Activated CD4-positive, alpha-beta T cell treated with anti-CD3 and anti-CD28 coated beads for 36 hours (primary cell): ENCODE data around the gene TGFBI. TPM values are rescaled to one million over a fixed set of nuclear protein-coding genes. Genes with fewer than 3 reads are reported as not detected.

Experiments
- ATAC-seq: fragments of 200-7000 bp; cut with Tn5 transposase; one replicate; pipeline ENCODE4 v1.10.0; 2021; ENCODE audit warnings: mild to moderate bottlenecking, moderate library complexity
- CTCF ChIA-PET: fragments of 350-600 bp; sonication (Branson Sonifier 250); formaldehyde crosslinking; loops from one replicate; lab custom pipeline; 2021; ENCODE audit warnings: antibody characterized with exemption; lab: Charles Lee
- POLR2A ChIA-PET: fragments of 350-600 bp; sonication (Branson Sonifier 250); formaldehyde crosslinking; loops from one replicate; lab custom pipeline; 2021; ENCODE audit warnings: antibody characterized with exemption, inconsistent platforms; lab: Charles Lee
- DNase-seq: peaks from one replicate; pipeline ENCODE4 v3.0.0-alpha.2; 2020
- H3K27ac Mint-ChIP-seq: one replicate; pipeline ENCODE4 v1.8.0; 2021; ENCODE audit warnings: mixed read lengths
- H3K27me3 Mint-ChIP-seq: one replicate; pipeline ENCODE4 v1.8.0; 2021; ENCODE audit warnings: mixed read lengths
- H3K36me3 Mint-ChIP-seq: one replicate; pipeline ENCODE4 v1.8.0; 2021; ENCODE audit warnings: low read depth, mixed read lengths
- H3K4me1 Mint-ChIP-seq: one replicate; pipeline ENCODE4 v1.8.0; 2021; ENCODE audit warnings: mixed read lengths
- H3K4me3 Mint-ChIP-seq: one replicate; pipeline ENCODE4 v1.8.0; 2021; ENCODE audit warnings: mild to moderate bottlenecking, moderate library complexity, mixed read lengths
- H3K9me3 Mint-ChIP-seq: one replicate; pipeline ENCODE4 v1.8.0; 2021; ENCODE audit warnings: low read depth, mixed read lengths
- intact Hi-C, 2 experiments: fragments of 100-400 bp; cut with DNase I in 1 of 2; cut with micrococcal nuclease in 1 of 2; formaldehyde crosslinking; loops; one replicate each; pipeline versions ENCODE4 v1.14.2 to v1.15.1; 2022 to 2024; cut with DNase I, micrococcal nuclease
- total RNA-seq, 2 experiments: library from RNA; stranded (reverse); gene quantifications; one replicate each; pipeline ENCODE4 v1.2.3, GENCODE V29; 2021

The TGFBI gene
- total RNA-seq, 2 experiments from 2014 or later: not detected

DNA sequence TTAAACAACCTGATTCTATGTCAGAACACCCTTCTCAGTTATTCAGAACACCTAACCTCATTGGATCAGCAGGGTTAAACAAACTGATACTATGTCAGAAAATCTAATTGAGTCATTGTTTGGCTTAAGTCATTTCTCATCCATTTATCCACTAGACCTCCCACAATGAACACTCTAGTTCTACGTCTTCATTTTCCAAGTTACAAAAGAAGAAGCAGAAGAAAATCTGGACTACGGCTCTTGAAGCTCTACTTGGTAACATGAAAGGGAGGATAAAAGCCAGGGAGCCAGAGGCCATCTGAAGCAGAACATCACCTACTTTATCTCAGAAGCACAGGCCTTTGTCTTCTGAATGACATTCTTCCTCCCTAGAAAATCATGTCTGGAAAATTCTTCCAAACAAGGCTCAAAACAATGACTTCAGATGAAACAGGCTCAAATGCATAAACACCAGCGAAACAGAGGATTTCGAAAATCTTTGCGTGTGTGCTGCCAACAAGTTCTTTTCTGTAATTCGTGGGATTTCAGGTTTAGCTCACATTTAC is 35.4 kb upstream of the TGFBI start:
- no peak overlapping the region for H3K4me3 Mint-ChIP-seq
- POLR2A ChIA-PET: interaction anchor here (0.9 kb wide), 1 partner anchor 18 kb away, joined by 3 read pairs; no protein-coding TSS in a partner anchor
- ATAC-seq (peak; percentile 23), DNase-seq (no peak)
- H3K4me1 Mint-ChIP-seq: no peaks in the 10 kb centered on the region
- H3K27me3 Mint-ChIP-seq: peaks cover 36% of the 10 kb centered on the region
- CTCF ChIA-PET: no interaction called here
- H3K27ac Mint-ChIP-seq: no peak overlapping the region
- H3K9me3 Mint-ChIP-seq: no peaks in the 10 kb centered on the region
- intact Hi-C loops: no loop called here
- no peaks in the 10 kb centered on the region for H3K36me3 Mint-ChIP-seq

DNA sequence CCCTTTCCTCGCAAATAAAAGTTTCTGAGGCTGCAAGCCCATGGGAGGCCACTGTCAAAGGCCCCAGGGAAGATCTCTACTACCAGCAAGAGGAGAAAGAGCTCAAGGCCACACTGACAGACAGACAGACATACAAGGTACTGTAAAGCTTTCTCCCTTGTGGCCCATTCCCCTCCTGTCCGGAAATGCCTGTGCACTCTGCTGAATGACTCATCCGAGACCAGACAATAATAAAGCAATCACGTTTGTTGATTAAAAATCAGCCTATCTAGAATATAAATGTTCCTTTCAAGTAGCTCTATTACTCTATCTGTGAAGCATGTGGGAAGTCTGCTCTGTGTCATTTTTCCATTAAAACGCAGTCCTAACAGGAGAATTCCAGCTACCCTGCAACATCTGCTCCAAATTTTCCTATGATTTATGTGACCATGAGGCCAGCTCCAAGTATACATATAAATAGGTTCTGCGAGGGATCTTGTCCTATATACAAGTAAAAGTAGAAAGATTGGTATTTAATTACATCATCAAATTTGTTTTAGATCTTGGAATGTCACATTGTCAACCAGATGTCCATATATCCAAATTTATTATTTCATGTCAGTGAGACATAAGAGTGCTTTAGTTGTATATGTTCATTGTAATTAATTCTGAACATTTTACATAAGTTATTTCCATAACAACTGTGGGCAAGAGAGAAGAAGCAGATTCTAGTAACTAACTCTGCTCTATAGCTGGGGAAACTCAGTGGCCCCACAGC is 34.7 kb upstream of the TGFBI start:
- Mint-ChIP-seq H3K27ac (no peak overlapping the region), H3K36me3 (no peaks in the 10 kb centered on the region), H3K4me3 (no peak overlapping the region), H3K27me3 (peaks cover 32% of the 10 kb centered on the region), H3K4me1 (no peaks in the 10 kb centered on the region), H3K9me3 (no peaks in the 10 kb centered on the region)
- CTCF ChIA-PET: interaction anchor here (0.7 to 0.9 kb wide), 2 partner anchors 17 to 18 kb away, joined by 3 read pairs; no protein-coding TSS in a partner anchor
- POLR2A ChIA-PET: interaction anchor here (0.9 kb wide), 1 partner anchor 18 kb away, joined by 3 read pairs; no protein-coding TSS in a partner anchor
- ATAC-seq (no peak), DNase-seq (no peak)
- intact Hi-C loops: no loop called here

DNA sequence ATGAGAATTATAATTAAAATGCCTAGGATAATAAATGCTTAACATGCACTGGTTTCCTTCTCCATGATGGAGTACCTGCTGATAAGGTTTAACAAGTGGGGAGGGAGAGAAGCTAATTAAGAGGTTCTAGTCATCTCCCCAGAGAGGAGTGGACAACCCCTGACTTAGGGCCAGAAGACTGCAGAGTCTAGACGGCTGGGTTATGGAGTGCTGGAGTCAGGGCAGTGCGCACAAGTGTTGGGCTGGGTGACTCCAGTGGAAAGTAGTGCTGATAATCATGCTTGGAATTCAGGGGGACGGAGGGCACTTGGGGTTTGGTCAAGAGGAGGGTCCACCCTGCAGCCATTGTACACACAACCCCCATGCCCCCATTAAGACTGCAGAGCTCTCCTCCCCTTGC is 32.8 kb upstream of the TGFBI start:
- intact Hi-C loops: no loop called here
- ATAC-seq: no peak
- DNase-seq: no peak
- no peak overlapping the region for H3K4me3 Mint-ChIP-seq
- no peaks in the 10 kb centered on the region for H3K9me3 Mint-ChIP-seq
- ChIA-PET POLR2A (no interaction called here), CTCF (interaction anchor here (0.6 kb wide), 1 partner anchor 585 kb away, joined by 3 read pairs; no protein-coding TSS in a partner anchor)
- H3K27me3 Mint-ChIP-seq: peaks cover 18% of the 10 kb centered on the region
- no peaks in the 10 kb centered on the region for H3K4me1 Mint-ChIP-seq
- H3K36me3 Mint-ChIP-seq: no peaks in the 10 kb centered on the region
- H3K27ac Mint-ChIP-seq: no peak overlapping the region

DNA sequence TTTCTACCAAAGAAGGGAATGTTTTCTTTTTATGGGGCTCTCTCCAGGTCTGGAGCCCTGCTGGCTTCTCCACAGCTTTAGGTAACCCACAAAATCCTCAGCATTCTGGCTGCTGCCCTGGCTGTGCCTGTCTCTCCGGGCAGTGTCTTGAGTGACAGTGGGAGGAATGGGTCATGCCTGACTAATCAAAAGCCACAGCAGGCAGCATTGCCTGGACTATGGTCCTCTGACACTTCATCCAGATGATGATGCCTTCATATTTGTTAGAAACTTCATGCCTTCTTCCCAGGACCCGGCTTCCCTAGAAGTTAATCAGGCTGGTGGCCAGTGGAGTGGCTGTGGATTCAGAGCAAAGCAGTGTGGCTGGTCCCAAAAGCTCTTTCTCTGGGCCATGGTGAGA is 32.2 kb upstream of the TGFBI start:
- H3K27me3 Mint-ChIP-seq: peaks cover 15% of the 10 kb centered on the region
- no peak overlapping the region for H3K4me3 Mint-ChIP-seq
- CTCF ChIA-PET: no interaction called here
- POLR2A ChIA-PET: no interaction called here
- DNase-seq (no peak), ATAC-seq (no peak)
- intact Hi-C loops: no loop called here
- no peak overlapping the region for H3K27ac Mint-ChIP-seq
- no peaks in the 10 kb centered on the region for H3K36me3 Mint-ChIP-seq
- no peaks in the 10 kb centered on the region for H3K4me1 Mint-ChIP-seq
- H3K9me3 Mint-ChIP-seq: no peaks in the 10 kb centered on the region

DNA sequence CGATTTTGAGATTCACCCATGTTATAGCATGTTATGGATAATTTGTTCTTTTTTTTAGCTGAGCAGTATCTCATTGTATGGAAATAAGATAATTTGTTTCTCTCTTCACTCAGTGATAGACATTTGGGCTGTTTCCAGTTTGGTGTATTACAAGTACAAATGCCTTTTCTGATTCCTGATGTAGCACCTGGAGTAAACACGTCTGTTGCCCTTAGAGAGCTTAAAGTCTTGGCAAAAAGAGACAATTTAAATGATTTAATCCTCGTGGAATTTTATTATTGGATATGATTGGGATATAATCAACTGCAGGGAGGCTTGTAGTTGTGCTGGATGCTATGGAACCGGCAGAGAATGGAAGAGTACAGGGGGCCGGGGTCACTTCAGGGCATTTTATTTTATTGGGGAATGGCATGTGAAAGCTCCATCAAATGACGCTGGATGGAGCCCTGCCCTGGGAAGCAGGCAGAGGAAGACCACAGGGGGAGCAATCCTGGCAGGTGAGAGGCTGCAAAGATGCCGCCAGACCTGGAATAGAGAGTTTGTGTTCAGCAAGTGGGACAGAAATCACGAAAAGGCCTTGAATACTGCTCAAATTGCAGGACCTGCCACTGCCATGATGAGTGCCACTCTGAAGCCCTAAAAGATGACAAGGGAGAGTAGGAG is 31.0 kb upstream of the TGFBI start:
- H3K4me3 Mint-ChIP-seq: no peak overlapping the region
- H3K36me3 Mint-ChIP-seq: no peaks in the 10 kb centered on the region
- intact Hi-C loops: no loop called here
- H3K4me1 Mint-ChIP-seq: no peaks in the 10 kb centered on the region
- no peak overlapping the region for H3K27ac Mint-ChIP-seq
- CTCF ChIA-PET: interaction anchor here (0.6 kb wide), 1 partner anchor 163 kb away, joined by 3 read pairs; no protein-coding TSS in a partner anchor
- H3K9me3 Mint-ChIP-seq: no peaks in the 10 kb centered on the region
- DNase-seq (no peak), ATAC-seq (no peak)
- POLR2A ChIA-PET: no interaction called here
- H3K27me3 Mint-ChIP-seq: peaks cover 15% of the 10 kb centered on the region

DNA sequence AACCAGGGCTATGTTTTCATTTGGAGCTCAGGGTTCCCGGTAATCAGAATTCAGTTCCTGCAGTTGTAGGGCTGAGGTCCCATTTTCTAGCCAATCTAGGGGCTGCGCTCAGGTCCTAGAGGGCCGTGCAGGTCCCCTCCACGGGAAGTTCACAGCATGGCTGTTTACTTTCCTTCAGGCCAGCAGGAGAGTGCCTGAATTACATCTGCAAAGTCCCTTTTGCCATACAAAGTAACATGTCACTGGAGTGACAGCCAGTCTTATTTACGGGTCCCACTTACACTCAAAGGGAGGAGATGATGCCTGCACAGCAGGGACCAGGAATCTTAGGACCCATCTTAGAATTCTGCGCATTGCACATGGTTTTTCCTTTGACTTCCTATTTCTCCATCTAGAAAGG is 29.9 kb upstream of the TGFBI start:
- Mint-ChIP-seq H3K27ac (no peak overlapping the region), H3K27me3 (peaks cover 15% of the 10 kb centered on the region), H3K36me3 (no peaks in the 10 kb centered on the region), H3K9me3 (no peaks in the 10 kb centered on the region), H3K4me1 (no peaks in the 10 kb centered on the region), H3K4me3 (no peak overlapping the region)
- ChIA-PET CTCF (no interaction called here), POLR2A (interaction anchor here (0.5 kb wide), 1 partner anchor 62 kb away, joined by 3 read pairs; no protein-coding TSS in a partner anchor)
- DNase-seq: no peak
- intact Hi-C loops: no loop called here
- no peak for ATAC-seq

DNA sequence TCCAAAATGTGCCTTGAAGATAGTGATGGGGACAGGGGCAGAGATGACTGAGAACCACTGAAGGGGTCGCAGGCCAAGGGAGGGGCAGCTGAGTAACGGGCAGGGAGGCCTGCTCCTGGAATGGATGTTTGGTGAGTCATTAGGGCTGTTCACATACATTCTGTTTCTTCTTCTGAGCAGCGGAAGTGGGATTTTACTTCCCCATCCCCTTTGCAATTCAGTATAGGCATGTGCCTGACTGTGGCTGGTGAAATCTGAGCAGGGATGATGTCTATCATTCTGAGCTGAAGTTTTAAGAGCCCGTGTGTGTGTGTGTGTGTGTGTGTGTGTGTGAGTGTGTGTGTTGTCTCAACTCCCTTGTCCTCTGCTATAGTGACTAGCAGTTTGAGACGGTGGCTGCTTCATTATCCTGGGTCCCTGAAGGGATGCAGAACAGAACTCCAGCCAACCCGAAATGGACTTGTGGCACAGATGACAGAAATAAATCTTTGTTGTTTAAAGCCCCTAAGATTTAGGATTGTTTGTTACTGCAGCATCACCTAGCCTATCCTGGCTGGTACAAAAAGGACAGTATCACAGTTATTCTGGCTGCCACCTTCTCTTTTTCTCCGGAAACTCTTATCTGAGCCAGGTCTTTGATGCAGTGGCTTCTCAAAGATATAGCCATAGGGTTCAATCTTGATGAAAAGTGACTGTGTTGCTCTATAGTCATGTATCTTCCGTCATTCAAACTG is 29.2 kb upstream of the TGFBI start:
- H3K9me3 Mint-ChIP-seq: no peaks in the 10 kb centered on the region
- H3K36me3 Mint-ChIP-seq: no peaks in the 10 kb centered on the region
- H3K4me3 Mint-ChIP-seq: no peak overlapping the region
- H3K27me3 Mint-ChIP-seq: peaks cover 11% of the 10 kb centered on the region
- DNase-seq (no peak), ATAC-seq (no peak)
- ChIA-PET CTCF (no interaction called here), POLR2A (interaction anchor here (0.5 kb wide), 1 partner anchor 63 kb away, joined by 3 read pairs; no protein-coding TSS in a partner anchor)
- intact Hi-C loops: no loop called here
- no peak overlapping the region for H3K27ac Mint-ChIP-seq
- H3K4me1 Mint-ChIP-seq: no peaks in the 10 kb centered on the region

DNA sequence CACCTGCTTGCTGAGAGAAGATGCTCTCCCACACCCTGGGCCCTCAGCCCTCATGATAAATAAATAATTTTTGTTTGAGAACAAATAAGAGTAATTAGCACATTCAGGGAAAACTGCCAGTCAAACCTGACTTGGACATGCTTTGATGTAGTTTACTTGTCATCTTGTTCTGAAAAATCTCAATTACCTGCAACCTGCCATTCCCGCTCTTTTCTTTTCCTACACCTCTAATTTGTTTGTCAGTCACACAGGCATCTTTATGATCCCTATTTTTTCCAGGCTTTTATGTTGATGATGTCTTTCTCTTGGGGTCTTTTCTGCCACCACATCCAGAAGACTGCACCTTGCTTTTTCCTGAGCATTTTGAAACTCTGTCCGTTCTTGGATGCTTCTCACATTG is 28.6 kb upstream of the TGFBI start:
- Mint-ChIP-seq H3K27me3 (peaks cover 8% of the 10 kb centered on the region), H3K36me3 (no peaks in the 10 kb centered on the region), H3K27ac (no peak overlapping the region), H3K4me1 (no peaks in the 10 kb centered on the region), H3K9me3 (no peaks in the 10 kb centered on the region), H3K4me3 (no peak overlapping the region)
- ATAC-seq: no peak
- intact Hi-C loops: no loop called here
- DNase-seq: no peak
- ChIA-PET POLR2A (no interaction called here), CTCF (no interaction called here)

DNA sequence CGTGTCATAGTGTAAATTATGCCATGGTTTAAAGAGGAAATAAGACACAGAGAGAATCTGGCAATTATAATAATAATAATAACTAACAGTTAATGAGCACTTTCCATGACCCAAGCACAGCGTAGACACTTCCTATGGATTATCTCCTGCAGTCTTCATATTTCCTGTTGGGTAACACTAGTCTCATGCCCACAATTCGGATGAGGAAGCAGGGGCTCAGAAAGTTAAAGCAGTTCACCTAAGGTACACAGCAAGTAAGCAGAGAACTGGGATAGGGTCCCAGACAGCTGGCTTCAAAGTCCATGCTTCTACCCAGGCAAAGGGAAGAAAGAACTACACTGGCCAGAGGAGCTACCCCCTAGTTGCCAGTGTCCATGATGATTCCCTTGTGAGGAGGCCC is 27.9 kb upstream of the TGFBI start:
- ATAC-seq (no peak), DNase-seq (no peak)
- H3K4me1 Mint-ChIP-seq: no peaks in the 10 kb centered on the region
- H3K27ac Mint-ChIP-seq: no peak overlapping the region
- intact Hi-C loops: no loop called here
- H3K27me3 Mint-ChIP-seq: peaks cover 5% of the 10 kb centered on the region
- H3K4me3 Mint-ChIP-seq: no peak overlapping the region
- H3K36me3 Mint-ChIP-seq: no peaks in the 10 kb centered on the region
- ChIA-PET POLR2A (no interaction called here), CTCF (no interaction called here)
- no peaks in the 10 kb centered on the region for H3K9me3 Mint-ChIP-seq

DNA sequence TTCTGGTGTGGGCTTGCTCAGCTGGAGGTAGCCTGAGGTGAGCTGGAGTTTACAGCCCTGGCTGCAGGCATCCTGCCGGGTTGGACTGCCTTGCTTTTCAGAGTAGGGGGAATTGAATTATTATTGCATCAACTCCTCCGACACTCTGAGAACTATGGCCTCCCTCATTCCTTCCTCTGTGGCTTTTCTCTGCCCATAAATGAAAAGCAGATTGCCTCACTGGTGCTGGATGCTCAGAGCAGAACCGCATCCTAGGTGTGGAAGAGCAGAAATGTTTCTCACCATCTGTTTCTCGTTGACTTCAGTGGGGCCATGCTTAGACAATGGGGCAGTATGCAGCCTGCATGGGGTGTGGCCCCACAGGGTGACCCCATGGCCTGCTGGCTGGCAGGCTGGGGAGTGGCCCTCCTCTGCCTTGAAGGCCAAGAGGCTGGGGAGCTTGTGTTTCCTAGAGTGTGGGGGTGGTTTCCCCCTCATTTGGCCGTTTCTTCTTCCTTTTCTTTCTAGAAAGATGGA is 27.3 kb upstream of the TGFBI start:
- ATAC-seq: no peak
- Mint-ChIP-seq H3K36me3 (no peaks in the 10 kb centered on the region), H3K9me3 (no peaks in the 10 kb centered on the region), H3K27ac (no peak overlapping the region), H3K4me3 (no peak overlapping the region), H3K27me3 (peaks cover 7% of the 10 kb centered on the region), H3K4me1 (no peaks in the 10 kb centered on the region)
- intact Hi-C loops: no loop called here
- ChIA-PET CTCF (no interaction called here), POLR2A (no interaction called here)
- DNase-seq: no peak

DNA sequence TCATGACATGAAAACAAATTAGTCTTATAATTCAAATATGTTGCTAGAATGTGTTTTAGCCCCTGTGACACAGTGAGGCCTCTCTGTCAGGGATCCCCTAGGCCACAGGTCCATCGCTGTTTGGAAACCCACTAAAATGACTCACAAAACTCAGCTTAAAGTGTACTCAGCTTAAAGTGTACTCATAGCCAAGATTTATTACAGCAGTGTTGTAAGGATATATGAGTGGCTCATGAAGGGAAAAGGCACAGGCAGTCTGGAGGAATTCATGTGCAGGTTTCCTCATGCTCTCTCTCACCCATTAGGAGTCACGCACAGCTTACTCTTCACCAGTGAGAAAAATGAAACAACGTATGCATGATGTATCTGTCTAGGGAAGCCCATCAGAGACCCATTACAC is 24.4 kb upstream of the TGFBI start:
- POLR2A ChIA-PET: no interaction called here
- Mint-ChIP-seq H3K36me3 (no peaks in the 10 kb centered on the region), H3K27ac (no peak overlapping the region), H3K27me3 (peaks cover 2% of the 10 kb centered on the region), H3K4me3 (no peak overlapping the region), H3K9me3 (no peaks in the 10 kb centered on the region), H3K4me1 (no peaks in the 10 kb centered on the region)
- DNase-seq (no peak), ATAC-seq (no peak)
- intact Hi-C loops: no loop called here
- CTCF ChIA-PET: no interaction called here
